ENCODE data around the gene HSD17B13. TPM values are rescaled to one million over a fixed set of nuclear protein-coding genes. Genes with fewer than 3 reads are reported as not detected.
"Not testable (repeated sequence)": the region's sequence is repeated elsewhere in the genome, so short reads cannot be mapped to it uniquely, and the experiment has no call there.

The HSD17B13 gene
- total RNA-seq, 2 donors from 2014 or later = 0.11 TPM; not detected in 1

DNA sequence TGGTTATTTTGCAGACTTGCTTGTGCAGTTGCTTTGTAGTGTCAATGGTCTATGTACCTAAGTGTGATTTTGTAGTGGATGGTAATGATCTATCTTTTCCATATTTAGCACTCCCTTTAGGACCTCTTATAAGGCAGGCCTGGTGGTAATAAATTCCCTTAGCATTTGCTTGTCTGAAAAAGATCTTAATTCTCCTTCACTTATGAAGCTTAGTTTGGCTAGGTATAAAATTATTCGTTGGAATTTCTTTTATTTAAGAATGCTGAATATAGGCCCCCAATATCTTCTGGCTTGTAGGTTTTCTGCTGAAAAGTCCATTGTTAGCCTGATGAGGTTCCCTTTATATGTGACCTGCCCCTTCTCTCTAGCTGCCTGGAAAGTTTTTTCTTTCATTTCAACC, 10.6 kb upstream of the HSD17B13 start:
- DNase-seq (ENCODE audit: low spot score in 2 of 2) (no peak), ATAC-seq (no peak)
- no peak overlapping the region for H3K27ac Mint-ChIP-seq
- peaks cover 31 to 33% of the 10 kb centered on the region in 2 donors for H3K9me3 Mint-ChIP-seq
- peaks cover 8 to 27% of the 10 kb centered on the region in 2 donors for H3K36me3 Mint-ChIP-seq

DNA sequence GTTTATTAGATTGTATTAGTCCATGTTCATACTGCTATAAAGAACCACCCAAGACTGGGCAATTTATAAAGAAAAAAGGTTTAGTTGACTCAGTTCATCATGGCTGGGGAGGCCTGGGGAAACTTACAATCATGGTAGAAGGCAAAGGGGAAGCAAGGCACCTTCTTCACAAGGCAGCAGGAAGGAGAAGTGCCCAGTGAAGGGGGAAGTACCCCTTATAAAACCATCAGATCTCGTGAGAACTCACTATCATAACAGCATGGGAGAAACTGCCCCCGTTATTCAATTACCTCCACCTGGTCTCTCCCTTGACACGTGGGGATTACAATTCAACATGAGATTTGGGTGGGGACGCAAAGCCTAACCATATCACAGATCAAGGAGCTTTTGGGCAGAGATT, 8.1 kb upstream of the HSD17B13 start:
- no peak overlapping the region for H3K27ac Mint-ChIP-seq
- peaks cover 8 to 27% of the 10 kb centered on the region in 2 donors for H3K36me3 Mint-ChIP-seq
- ATAC-seq (no peak), DNase-seq (ENCODE audit: low spot score in 2 of 2) (no peak)
- H3K9me3 Mint-ChIP-seq = peaks cover 31 to 33% of the 10 kb centered on the region in 2 donors

DNA sequence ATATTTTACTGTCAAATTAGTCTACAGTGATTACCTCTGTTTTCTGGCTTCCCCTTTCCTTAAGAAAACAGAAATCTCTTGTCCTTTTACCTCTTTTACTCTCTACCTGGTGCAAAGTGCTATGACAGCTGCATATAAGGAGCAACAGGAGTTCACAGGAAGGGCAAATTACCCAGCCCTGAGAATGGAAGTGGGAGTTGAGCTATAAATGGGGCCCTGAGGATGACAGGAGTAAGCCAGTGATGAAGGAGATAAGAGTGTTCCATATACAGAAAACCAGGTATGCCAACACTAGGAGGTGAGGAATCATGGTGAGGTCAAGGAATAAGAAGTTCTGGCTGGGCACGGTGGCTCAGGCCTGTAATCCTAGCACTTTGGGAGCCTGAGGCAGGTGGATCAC, 4.5 kb upstream of the HSD17B13 start:
- Mint-ChIP-seq H3K27ac (no peak overlapping the region), H3K9me3 (peaks cover 15 to 17% of the 10 kb centered on the region in 2 donors), H3K36me3 (peaks cover 0 to 3% of the 10 kb centered on the region in 2 donors)
- no peak for ATAC-seq
- no peak for DNase-seq (ENCODE audit: low spot score in 2 of 2)

DNA sequence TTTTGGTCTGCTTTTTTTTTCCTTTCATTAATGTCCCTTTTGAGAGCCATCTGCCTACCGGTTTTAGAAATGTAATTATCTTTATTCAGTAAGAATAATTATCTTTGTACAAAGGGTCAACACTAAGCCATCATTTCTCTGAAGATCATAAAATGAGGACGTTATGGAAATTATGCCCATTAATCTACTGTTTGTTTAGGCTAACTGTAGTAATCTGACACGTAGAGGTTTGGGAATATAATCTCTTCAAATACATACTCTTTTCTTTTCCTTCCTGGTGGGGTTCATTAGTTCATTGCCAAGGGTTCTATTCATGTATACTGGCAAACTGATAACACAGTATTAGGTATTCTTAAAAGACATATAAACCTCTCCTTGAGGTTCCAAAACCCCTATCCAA, 3.8 kb upstream of the HSD17B13 start:
- no peaks in the 10 kb centered on the region for H3K36me3 Mint-ChIP-seq
- DNase-seq (ENCODE audit: low spot score in 2 of 2) = no peak
- H3K9me3 Mint-ChIP-seq = peaks cover 10% of the 10 kb centered on the region in 2 donors

DNA sequence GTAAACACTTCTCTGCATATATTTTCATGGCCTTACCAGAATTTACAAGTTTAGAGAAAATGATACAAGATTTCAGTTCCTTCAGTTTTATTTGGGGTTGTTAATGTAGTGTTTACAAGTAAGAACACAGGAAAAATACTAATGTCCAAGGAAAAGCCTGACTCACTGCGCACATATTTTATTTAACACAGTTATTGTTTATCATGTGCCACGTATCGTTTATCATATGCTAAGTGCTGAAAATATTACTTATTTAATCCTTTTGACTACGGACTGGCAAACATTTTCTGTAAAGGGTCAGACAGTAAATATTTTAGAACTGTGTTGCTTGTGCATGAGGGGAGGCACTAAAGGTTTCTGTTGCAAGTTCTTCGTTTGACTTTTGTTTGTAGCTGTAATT, 794 bp downstream of the HSD17B13 start:
- ATAC-seq (no peak), DNase-seq (ENCODE audit: low spot score in 2 of 2) (no peak)
- H3K27ac Mint-ChIP-seq = no peak overlapping the region
- H3K36me3 Mint-ChIP-seq = no peaks in the 10 kb centered on the region
- no peaks in the 10 kb centered on the region for H3K9me3 Mint-ChIP-seq

More for the DNA sequence above, 3.8 kb upstream of the HSD17B13 start:
- H3K27ac Mint-ChIP-seq = no peak overlapping the region
- ATAC-seq = no peak

DNA sequence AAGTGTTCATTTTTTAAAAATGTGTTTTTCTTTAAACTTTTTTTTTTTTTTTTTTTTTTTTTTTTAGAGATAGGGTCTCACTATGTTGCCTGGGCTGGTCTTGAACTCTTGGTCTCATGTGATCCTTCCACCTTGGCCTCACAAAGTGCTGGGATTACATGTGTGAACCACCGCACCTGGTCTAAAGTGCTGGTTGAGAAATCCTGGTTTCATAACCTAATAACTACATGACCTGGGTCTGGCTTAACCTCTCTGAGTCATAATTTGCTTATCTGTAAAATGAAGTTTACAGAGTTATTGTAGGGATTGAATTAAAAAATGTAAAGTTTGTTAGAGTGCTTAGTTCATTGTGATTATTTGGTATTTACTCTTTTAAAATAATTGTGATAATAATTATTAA, 5.2 kb downstream of the HSD17B13 start:
- ATAC-seq = peak in 1 of 2 donors; percentile 34
- no peak overlapping the region for H3K27ac Mint-ChIP-seq
- DNase-seq (ENCODE audit: low spot score in 2 of 2) = no peak
- H3K36me3 Mint-ChIP-seq = no peaks in the 10 kb centered on the region
- no peaks in the 10 kb centered on the region for H3K9me3 Mint-ChIP-seq

DNA sequence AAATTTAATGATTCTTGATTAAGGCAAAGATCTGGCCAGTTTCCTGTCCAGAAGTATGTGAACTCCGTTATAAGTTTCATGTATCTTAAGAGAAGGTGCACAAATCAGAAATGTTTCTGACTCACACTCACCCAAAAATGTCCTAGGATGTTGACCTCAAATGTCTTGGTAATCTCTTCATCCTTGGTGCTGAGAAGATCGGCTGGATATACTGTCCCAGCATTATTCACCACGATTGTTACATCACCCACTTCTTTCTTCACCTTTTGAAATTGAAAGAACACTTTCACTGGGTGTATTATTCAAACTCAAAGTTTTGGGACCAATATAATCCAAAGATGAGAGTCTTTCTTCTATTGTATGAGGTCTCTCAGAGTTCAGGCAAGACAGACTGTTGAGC, 5.7 kb downstream of the HSD17B13 start:
- H3K36me3 Mint-ChIP-seq = no peaks in the 10 kb centered on the region
- H3K27ac Mint-ChIP-seq = no peak overlapping the region
- ATAC-seq (no peak), DNase-seq (ENCODE audit: low spot score in 2 of 2) (no peak)
- H3K9me3 Mint-ChIP-seq = no peaks in the 10 kb centered on the region

DNA sequence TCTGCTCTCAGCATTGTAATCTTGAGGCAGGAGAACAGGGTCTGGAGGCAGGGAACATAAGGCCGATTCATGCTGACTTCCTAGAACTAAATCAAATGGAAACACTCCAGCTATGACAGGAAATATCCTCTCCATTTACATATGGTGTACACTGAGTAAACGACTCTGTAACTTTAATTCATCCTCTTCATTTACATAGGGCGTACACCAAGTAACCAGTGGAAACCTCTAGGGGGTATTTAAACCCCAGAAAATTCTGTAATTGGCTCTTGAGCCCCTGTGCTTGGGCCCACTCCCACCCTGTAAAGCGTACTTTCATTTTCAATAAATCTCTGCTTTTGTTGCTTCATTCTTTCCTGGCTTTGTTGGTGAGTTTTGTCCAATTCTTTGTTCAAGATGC, 7.7 kb downstream of the HSD17B13 start:
- H3K36me3 Mint-ChIP-seq; ATAC-seq; H3K9me3 Mint-ChIP-seq; H3K27ac Mint-ChIP-seq; DNase-seq (ENCODE audit: low spot score in 2 of 2): not testable (repeated sequence)

DNA sequence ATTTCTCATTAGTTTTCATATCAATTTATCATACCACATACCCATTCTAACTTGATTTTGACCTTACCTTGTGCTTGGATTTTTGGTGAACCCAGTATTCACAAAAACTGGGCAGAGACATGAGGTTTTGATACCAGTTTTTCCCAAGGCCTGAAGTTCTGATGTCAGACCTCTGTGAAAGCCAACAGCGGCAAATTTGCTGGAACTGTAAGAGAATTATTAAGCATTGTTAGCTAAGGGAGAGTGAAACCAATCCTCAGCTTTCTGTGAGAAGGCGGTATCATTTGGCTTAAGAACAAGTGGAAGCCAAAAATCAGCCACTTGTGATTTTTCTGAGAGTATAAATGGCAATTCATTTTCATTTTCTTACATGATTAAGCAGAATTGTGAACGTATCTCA, 8.9 kb downstream of the HSD17B13 start:
- no peak for ATAC-seq
- H3K36me3 Mint-ChIP-seq = no peaks in the 10 kb centered on the region

DNA sequence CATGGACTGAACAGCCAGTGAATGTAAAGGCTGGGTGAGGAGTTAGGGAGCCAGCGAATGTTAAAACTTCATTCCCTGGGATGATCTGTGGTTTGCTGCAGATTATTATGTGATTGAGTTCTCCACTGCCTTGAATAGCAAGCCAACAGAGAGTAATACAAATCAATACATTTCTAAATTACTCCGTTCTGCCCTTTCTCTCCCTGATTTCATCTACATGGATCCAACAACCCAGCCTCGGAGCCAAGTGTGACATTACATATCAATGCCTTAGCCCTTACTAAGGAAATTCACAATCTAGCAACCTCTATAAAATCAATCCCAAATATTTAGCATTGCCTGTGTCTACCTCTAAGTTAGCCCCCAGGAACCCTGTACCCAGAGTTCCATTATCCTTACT, 11.0 kb downstream of the HSD17B13 start:
- no peak overlapping the region for H3K27ac Mint-ChIP-seq
- ATAC-seq = no peak

More for the DNA sequence above, 8.9 kb downstream of the HSD17B13 start:
- no peak for DNase-seq (ENCODE audit: low spot score in 2 of 2)
- no peak overlapping the region for H3K27ac Mint-ChIP-seq
- no peaks in the 10 kb centered on the region for H3K9me3 Mint-ChIP-seq

DNA sequence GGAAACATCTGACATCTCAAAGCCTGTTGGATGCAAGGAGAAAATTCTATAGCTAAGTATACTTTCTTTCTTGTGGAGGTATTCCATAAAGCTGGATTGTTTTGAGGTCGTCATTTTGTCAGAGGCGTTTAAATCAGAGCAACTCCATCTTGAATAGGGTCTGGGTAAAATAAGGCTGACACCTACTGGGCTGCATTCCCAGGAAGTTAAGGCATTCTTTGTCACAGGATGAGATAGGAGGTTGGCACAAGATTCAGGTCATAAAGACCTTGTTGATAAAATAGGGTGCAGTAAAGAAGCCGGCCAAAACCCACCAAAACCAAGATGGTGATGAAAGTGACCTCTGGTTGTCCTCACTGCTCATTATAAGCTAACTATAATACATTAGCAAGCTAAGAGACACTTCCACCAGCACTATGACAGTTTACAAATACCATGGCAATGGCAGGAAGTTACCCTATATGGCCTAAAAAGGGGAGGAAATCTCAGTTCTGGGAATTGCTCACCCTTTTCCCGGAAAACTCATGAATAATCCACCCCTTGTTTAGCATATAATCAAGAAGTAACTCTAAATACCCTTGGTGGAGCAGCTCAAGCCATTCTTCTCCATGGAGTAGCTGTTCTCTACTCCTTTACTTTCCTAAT, 11.9 kb downstream of the HSD17B13 start:
- no peak for DNase-seq (ENCODE audit: low spot score in 2 of 2)
- Mint-ChIP-seq H3K36me3 (no peaks in the 10 kb centered on the region), H3K9me3 (no peaks in the 10 kb centered on the region), H3K27ac (no peak overlapping the region)
- ATAC-seq = no peak

More for the DNA sequence above, 11.0 kb downstream of the HSD17B13 start:
- no peaks in the 10 kb centered on the region for H3K36me3 Mint-ChIP-seq
- no peaks in the 10 kb centered on the region for H3K9me3 Mint-ChIP-seq
- no peak for DNase-seq (ENCODE audit: low spot score in 2 of 2)

DNA sequence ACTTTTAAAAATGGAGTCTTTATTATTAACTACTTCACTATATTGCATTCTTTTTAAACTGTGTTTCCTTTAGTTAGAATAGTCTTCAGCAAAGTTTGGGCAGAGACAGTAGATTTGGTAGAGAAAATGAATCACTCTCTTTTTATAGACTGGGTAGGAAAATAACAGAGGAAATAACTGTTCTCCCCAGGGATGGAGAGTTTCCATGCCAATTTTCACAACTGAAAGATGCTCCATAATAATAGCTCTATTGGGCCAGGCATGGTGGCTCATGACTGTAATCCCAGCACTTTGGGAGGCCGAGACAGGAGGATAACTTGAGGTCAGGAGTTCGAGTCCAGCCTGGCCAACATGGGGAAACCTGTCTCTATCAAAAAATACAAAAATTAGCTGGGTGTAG, 13.1 kb downstream of the HSD17B13 start:
- H3K36me3 Mint-ChIP-seq = no peaks in the 10 kb centered on the region
- no peak overlapping the region for H3K27ac Mint-ChIP-seq
- ATAC-seq (no peak), DNase-seq (ENCODE audit: low spot score in 2 of 2) (no peak)
- no peaks in the 10 kb centered on the region for H3K9me3 Mint-ChIP-seq

DNA sequence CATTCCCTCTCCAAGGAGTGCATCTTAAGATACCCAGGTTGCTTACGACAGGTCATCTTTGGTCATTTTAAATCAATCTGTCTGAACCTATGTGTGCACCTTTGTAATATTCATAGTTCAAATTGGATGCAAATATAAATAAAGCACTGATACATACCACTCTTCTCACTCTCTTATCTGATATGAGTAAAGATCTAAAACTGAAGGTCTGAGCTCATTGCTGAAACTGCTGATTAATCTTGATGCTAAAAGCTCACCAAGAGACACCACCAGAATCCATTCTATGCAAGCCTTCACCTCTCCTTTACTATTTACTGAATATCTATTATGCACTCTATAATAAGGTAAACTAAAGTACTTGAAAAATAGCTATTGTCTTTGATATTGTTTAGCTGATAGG, 16.6 kb downstream of the HSD17B13 start:
- peak in 1 of 2 donors; percentile 34 for ATAC-seq
- Mint-ChIP-seq H3K9me3 (no peaks in the 10 kb centered on the region), H3K27ac (no peak overlapping the region), H3K36me3 (no peaks in the 10 kb centered on the region)
- DNase-seq (ENCODE audit: low spot score in 2 of 2) = no peak

DNA sequence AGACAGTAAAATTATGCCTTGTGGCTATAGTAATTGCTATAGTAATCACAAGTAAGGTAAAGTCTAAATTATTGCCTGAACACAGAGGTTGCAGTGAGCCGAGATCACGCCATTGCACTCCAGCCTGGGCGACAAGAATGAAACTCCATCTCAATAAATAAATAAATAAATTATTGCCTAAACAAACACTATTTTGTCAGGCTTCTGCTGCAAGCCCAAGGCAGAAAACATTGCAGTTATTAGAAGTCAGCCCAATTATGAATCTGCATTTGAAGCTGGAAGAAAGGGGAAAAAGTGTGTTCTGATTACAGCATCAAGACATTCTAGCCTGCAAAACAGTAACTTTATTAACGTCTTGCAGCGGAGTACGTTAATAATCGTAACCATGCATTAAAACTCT, 17.1 kb downstream of the HSD17B13 start:
- no peaks in the 10 kb centered on the region for H3K9me3 Mint-ChIP-seq
- no peak overlapping the region for H3K27ac Mint-ChIP-seq
- ATAC-seq = no peak
- no peak for DNase-seq (ENCODE audit: low spot score in 2 of 2)
- H3K36me3 Mint-ChIP-seq = no peaks in the 10 kb centered on the region

DNA sequence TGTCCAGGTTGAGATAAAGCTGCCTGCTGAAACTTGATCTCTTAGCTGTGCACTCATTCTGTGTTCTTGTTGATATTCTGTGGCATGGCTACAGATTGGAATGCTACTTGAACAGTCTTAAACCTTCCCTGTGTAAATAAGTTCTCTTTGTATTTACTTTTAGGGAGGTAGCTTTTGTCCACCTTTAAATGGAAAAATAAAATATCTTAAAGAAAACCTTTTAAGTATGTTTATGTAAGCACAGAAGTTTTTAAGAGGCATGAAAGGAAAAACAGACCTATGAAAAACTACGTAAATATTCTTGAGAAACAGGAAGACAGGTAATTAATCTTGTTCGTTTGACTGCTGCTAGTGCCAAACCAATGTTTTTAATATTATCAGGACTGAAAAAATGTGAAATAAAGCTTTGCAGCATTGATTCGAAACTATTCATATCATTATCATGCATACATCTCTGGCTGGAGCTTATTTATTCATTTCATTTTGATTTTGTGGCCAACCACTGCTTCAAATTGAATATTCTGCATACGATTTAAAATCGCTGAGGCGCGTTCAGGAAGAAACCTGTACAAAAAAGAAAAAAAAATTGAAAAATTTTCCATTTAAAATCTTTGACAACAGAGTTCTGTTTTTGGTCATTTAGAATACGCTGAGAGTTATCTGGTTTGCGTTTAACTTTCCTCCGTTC, 17.8 kb downstream of the HSD17B13 start:
- no peak for ATAC-seq
- no peak overlapping the region for H3K27ac Mint-ChIP-seq
- no peaks in the 10 kb centered on the region for H3K36me3 Mint-ChIP-seq
- no peak for DNase-seq (ENCODE audit: low spot score in 2 of 2)
- H3K9me3 Mint-ChIP-seq = no peaks in the 10 kb centered on the region

DNA sequence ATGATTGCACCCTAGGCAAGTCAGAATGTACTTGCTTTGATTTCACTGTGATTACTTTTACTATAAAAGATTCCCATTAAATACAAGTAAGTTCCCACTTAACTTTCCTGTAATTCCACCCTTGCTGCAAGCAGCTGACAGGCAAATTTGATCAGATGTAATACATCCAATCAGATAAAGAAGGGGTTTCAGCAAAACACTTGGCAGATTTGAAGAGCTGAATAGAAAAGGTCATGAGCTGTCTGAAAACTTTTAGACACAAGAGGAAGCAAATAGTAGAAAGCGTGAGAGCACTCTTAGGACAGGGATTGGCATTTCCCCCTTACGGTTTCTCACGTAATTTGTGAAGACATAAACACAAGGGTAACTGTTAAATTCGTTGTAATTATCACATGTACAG, 22.8 kb downstream of the HSD17B13 start:
- ATAC-seq (no peak), DNase-seq (ENCODE audit: low spot score in 2 of 2) (no peak)
- Mint-ChIP-seq H3K9me3 (no peaks in the 10 kb centered on the region), H3K36me3 (peaks cover 0 to 2% of the 10 kb centered on the region in 2 donors), H3K27ac (no peak overlapping the region)

DNA sequence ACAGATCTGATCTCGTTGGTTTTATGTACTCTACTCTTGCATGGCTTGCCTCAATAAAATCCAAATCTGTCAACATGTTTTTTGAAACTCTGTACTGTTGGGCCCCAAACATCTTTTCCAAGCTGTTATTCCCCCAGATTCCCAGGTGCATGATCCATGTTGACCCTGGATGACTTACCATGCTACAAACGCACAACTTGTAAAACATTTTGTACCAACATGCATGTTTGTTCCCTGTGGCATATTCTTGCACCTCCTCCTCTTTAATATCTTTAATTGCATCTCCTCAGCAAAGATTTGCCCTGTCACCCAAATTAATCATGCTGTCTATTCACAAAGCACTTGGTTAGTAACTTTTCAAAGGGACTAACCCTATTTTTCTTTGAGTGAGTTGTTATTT, 24.3 kb downstream of the HSD17B13 start:
- Mint-ChIP-seq H3K27ac (no peak overlapping the region), H3K36me3 (peaks cover 0 to 7% of the 10 kb centered on the region in 2 donors), H3K9me3 (no peaks in the 10 kb centered on the region)
- ATAC-seq = no peak
- no peak for DNase-seq (ENCODE audit: low spot score in 2 of 2)

DNA sequence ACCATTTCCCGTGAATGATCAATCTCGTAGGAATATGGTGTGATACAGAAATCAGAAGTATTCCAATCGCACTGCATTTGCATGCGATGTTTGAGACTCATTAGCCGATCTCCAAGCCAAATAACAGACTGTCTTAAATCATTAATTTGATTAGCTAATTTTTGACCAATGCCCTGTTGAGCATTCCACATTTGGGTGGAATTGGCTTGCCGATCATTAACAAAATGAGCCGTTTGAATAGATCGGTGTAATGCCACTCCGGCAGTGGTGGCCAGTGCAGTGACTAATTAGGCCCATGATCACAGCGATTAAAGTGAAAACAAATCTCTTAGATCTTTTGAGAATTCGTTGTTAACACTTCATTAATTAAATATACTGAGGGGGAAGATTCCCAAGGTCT, 27.8 kb downstream of the HSD17B13 start:
- H3K36me3 Mint-ChIP-seq; H3K9me3 Mint-ChIP-seq; ATAC-seq; DNase-seq (ENCODE audit: low spot score in 2 of 2); H3K27ac Mint-ChIP-seq: not testable (repeated sequence)

All from activated naive CD4-positive, alpha-beta T cell treated with anti-CD3 and anti-CD28 coated beads, Interleukin-2, amount 50 U/mL, for 72 hours (primary cell).